ENCODE results near the gene SAMHD1.
"Not testable (repeated sequence)": the region's sequence is repeated elsewhere in the genome, so short reads cannot be mapped to it uniquely, and the experiment has no call there.

SAMHD1 gene

DNA sequence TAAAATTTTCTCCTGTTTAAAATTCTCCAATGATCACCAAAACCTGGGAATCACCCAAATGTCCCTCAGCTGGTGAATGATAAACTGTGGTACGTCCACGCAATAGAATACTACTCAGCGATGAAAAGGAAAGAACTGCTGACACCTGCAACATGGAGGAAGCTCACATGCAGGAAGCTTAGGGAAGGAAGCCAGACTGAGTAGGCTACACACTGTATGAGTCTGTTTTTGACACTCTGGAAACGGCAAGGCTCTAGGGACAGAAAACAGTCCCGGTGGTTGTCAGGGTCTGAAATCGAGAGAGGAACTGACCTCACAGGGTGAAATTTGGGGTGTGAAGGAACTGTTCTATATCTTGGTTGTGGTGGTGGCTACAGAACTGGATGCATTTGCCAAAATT lies 100.7 kb downstream of the SAMHD1 start:
- DNase-seq: no peak

DNA sequence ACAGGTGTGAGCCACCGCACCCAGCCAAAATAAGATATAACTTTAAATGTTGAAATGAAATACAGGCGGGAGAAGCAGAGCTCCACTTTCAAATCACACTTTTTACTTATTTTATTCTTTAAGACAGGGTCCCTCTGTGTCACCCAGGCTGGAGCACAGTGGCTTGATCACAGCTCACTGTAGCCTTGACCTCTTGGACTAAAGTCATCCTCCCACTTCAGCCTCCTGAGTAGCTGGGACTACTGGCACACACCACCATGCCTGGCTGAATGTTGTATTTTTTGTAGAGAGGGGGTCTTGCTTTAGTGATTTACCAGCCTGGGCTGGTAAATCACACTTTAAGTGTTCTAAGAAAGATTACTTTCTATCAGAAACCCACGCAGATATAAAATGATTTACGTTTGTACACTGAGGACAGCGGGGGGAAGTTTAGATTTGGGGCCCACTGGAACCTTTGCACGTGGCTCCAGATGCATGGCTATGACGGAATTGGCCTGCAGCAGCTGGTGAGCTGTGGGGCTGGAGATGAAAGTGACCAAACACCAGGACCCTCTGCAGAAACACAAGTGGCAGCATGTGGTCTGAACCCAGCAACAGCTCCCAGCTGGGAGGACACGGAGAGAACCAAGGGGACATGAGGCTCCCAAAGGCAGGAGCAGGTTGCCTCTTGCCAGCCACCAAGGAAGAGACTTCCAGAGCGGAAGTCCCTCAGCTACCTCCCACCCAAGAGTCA lies 102.0 kb downstream of the SAMHD1 start:
- no peak for DNase-seq

DNA sequence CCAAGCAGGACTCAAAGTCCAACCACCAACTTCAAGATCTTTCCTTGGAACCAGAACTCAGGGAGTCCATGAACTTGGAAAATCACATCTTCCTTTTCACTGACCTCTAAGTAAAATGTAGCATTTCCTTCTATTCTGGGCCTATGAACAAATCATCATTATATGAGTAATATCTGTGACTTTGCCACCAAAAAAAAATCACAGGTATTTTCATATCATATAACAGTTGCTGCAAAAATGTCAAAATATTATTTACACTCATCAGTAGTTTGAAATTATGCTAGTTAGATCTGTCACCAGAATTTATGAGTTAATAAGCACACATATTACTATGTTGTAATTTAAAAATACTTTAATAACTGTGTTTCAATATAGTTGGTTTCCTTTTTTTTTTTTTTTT lies 102.8 kb downstream of the SAMHD1 start:
- no peak for DNase-seq

DNA sequence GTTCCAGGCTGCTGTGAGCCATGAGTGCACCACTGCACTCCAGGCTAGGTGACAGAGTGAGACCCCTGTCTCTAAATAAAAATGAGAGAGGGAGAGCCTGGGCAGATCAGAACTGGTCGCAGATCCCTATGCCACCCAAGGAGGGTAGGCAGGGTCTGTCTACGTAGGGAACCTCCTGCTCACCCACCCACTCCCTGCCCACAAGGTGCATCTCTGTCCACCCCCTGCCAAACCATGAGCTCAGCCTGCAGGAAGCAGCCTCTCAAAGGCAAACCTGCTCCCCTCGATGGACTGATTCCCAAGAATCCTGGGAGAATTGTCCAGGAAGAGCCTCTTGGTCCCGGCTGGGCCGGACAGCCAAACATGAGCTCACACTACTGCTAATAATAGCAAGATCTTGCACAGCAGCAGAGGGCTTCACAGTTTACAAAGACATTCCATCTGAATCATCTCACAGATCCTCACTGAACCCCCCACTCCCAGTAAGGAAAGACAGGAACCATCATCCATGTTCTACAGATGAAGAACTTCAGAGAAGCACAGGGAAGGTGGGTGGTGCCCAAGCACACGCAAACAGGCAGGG lies 103.3 kb downstream of the SAMHD1 start:
- no peak for DNase-seq

DNA sequence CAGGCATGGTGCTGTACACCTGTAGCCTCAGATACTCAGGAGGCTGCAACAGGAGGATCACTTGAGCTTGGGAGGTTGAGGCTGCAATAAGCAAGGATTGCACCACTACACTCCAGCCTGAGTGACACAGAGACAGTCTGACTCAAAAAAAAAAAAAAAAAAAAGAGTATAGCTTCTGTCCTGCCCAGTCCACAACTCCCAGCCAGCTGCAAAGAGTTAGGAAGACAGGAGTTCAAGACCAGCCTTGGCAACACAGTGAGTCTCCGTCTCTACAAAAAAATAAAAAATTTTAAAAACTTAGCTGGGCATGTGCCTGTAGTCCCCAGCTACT lies 103.8 kb downstream of the SAMHD1 start:
- no peak for DNase-seq

DNA sequence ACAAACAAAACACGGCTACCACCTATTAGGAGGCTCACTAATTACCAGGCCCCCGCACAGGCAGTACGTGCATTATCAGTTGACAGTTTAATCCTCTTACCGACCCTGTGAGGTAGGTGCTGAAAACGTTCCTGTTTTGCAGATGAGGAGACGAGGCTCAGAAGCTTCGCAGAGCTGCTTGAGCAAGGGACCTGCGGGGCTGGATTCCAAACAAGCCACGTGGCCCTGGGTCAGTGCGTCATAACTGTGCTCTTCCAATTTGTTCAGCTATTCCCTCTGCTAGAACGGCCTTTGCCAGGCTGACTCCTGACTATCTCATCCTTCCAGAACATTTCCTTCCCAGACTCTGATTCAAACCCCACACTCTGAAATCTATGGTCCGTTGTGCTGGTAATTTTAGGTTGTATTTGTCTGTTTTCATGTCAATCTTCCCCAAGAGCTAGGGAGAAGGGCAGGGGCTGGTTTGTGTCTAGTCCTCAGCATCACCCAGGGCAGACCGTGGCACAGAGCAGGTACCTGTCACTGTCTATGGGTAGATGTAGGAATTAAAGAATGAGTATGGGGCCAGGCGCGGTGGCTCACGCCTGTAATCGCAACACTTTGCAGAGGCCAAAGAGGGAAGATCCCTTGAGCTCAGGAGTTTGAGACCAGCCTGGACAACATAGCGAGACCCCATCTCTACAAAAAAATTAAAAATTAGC lies 104.3 kb downstream of the SAMHD1 start:
- DNase-seq: no peak

DNA sequence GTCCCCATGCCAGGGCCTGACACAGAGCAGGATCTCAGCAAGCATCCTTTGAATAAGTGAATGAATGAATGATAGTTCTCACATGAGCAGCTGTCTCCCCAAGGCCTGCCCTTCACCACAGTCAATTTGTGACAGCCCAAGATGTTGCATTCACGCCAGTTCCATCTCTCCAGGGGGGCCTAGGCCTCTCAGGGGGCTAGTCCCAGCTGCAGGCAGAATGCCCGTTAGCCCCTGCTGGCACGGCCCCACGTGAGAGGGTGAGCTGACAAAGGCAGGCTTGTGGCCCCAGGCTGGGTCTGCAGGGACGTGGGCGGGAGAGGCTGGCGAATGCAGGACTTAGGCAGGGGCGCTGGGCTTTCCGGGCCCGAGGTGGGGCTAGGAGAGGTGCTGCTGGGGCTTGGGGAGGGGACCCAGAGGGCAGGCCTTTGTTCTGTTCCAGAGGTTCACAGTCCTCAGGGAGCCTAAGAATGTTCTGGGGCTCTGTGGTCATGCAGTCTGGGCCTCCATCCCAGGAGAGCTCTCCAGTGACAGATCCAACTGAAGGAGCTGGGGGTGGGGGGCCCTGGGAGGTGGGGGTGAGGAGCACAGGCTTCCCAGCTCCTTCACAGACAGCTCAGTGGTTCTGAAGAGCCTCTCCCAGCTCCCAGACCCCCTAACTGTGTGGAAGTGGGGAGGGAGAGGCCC lies 106.1 kb downstream of the SAMHD1 start:
- no peak for DNase-seq

DNA sequence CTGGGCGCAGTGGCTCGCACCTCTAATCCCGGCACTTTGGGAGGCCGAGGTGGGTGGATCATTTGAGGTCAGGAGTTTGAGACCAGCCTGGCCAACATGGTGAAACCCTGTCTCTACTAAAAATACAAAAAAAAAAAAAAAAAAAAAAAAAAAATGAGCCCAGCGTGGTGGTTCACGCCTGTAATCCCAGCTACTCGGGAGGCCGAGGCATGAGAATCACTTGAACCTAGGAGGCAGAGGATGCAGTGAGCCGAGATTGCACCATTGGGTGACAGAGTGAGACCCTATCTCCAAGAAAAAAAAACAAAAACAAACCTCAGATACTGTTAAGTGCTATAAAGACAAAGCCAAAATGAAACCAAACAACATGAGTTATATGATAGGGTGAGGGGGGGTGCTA lies 110.5 kb downstream of the SAMHD1 start:
- not testable (repeated sequence) for DNase-seq
